Globus pallidus (tissue), 1 donor: Measurements from ENCODE around the gene IRAK3.

ENCODE experiments used
- DNase-seq: peaks from one replicate; pipeline ENCODE4 v3.0.0-alpha.2; 2015; ENCODE audit warnings: low spot score

Gene IRAK3, protein sequence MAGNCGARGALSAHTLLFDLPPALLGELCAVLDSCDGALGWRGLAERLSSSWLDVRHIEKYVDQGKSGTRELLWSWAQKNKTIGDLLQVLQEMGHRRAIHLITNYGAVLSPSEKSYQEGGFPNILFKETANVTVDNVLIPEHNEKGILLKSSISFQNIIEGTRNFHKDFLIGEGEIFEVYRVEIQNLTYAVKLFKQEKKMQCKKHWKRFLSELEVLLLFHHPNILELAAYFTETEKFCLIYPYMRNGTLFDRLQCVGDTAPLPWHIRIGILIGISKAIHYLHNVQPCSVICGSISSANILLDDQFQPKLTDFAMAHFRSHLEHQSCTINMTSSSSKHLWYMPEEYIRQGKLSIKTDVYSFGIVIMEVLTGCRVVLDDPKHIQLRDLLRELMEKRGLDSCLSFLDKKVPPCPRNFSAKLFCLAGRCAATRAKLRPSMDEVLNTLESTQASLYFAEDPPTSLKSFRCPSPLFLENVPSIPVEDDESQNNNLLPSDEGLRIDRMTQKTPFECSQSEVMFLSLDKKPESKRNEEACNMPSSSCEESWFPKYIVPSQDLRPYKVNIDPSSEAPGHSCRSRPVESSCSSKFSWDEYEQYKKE

DNA sequence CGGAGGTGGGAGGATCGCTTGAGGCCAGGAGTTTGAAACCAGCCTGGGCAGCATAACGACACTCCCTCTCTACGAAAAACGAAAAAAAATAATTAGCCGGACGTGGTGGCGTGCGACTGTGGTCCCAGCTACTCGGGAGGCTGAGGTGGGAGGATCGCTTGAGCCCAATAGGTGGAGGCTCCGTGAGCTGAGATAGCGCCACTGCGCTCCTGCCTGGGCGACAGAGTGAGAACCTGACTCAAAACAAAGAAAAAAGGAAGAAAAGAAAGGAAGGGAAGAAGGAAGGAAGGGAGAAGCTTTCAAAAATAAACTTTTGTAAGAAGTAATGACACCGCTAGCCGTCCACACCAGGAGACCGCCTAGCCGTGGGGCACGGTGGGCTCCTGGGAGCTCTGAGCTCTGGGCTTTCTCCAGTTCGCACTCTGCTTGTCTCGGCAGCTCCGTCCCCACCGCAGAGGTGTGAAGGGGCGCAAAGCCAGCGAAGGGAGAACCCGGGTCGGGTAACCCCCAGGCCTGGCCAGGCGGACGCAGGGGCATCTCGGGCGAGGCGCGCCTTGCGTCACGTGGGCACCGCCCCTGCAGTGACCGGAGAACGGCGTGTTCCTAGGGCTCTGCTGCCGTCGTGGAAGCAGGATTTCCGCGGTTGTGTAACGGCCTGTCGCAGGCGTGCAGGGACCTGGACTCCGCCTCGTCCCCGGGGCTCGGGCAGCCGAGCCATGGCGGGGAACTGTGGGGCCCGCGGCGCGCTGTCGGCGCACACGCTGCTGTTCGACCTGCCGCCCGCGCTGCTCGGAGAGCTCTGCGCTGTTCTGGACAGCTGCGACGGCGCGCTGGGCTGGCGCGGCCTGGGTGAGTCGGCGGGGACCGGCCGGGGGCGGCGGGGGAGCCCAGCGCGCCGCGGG, at the start of gene IRAK3:
Gene IRAK3, plus strand, starts transcription at position 631 of the 902 bp plus-strand sequence. Its CDS starts 86 bp downstream, at position 717.
- DNase-seq, result peak; percentile 24

DNA sequence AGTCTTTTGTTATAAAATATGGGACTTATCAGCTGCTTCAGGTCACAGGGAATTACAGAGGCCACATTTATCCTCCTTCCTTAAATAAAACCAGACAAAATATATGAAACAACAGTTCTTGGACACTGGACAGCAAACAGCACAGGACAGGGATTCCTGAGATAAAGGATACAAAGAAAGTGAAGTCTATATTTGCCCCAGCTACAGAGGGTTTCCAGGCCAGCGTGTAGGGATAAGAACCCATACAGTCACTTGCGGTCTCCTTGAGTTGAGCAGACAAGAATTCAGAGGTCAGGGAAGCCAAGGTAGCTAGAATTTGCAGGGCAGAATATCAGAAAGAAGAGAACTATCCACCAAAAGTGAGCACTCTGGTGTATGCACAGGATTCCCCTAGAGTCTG, 49.7 kb upstream of the IRAK3 start:
- DNase-seq, result no peak

DNA sequence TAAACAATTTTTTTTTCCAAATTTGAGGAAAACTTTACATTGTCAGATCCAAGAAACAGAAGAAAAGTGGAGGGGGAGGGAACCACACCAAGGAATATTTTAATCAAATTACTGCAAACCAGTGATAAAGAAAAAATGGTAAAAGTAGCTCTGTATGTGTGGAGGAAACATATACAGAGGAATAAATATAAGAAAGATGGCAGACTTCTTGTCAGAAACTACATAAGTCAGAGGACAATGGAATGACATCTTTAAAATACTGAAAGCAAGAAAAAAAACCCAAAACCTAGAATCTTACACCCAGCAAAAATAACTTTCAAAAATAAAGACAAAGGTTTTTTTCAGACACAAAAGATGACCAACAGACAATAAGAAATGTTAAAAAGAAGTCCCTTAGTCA, 48.3 kb upstream of the IRAK3 start:
- no peak for DNase-seq

DNA sequence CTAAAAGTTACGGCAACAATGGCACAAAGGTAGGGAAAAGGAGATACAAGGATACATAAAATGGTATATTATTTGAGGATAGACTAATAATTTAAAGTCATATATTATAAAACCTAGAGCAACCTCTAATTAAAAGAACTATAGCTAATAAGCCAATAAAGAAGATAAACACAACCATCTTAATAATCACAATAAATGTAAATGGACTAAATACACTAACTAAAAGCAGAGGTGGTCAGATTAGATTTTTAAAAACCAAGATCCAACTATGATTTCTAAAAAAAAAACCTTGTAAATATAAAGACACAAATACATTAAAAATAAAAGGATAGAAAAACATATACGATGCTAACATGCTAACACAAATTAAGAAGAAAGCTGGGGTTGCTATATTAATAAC, 47.7 kb upstream of the IRAK3 start:
- DNase-seq, result no peak

DNA sequence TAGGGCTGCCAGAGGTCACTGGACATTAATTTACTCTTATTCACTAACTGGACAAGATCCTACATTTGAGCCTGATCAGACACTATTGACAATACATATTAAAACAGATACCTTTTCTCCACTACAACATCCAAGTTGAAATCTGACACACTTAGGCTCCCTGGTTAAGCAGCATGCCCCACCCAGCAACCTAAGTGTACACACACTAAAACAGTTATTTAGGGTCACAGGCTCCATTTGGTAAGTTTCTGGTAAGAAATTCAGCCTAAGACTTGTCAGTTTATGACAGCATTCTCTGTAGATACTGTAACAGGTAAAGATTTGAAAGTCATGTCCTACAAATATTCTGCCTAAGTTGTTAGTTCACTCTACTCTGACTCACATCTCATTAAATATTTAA, 46.2 kb upstream of the IRAK3 start:
- no peak for DNase-seq

DNA sequence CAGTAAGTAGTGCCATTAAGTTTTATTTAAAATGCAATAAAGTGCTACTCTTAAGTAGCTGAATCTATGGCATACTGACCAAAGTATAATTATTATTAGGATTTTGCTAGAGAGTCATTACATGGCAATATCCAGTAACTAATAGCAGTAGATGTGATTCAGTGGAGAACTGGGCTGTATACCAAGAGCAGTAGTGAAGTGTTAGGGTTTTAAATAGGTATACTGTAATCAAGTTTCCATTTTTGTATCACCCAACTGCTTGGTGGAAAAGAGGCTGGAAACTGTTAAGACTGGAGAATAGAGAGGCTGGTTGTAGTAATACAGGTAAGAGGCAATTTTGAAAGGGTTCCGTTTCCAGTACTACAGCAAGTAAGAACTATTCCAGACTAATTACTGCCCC, 45.1 kb upstream of the IRAK3 start:
- DNase-seq, result no peak

DNA sequence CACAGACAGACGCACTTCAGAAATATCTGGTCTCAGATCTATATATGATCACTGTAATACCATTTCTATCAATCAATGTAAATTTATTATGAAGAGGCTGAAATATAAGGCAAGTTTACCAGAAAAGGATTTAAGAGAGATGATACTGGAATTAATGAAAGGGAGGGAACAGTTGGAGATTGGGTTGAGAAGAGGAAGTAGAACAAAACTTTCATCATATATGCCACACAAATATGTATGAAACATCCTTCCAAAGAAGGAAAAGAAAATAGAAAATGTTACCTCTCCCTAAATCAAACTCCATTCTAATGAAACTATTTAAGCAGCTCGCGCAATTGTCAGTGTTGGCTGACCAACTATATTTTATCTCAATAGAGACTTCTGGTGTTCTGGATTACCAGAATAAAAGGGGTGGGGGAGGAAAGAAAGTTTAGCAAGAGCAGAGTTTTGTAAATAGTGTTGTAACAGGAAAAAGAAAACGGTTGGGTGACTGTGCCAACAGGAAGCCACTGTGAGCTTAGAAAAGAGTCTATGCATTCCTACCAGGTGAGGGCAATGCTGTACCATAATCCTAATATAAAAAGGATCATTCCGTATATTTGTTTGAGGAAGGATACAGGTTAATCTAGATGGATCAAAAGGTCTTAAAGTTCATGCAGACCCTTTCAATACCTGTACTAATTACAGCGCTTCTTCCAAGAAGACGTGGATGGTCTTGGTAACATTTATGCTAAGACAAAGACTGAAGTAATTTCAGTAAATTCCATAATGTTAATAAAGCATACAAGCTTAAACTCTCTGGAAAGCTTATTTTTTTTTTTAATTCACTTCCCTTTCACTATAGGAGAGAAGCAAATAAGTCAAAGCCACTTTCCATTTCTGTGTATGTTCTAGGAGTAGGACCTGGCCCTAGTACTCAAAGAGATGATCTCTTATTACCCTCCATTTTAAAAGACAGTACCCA, 43.9 kb upstream of the IRAK3 start:
- no peak for DNase-seq

DNA sequence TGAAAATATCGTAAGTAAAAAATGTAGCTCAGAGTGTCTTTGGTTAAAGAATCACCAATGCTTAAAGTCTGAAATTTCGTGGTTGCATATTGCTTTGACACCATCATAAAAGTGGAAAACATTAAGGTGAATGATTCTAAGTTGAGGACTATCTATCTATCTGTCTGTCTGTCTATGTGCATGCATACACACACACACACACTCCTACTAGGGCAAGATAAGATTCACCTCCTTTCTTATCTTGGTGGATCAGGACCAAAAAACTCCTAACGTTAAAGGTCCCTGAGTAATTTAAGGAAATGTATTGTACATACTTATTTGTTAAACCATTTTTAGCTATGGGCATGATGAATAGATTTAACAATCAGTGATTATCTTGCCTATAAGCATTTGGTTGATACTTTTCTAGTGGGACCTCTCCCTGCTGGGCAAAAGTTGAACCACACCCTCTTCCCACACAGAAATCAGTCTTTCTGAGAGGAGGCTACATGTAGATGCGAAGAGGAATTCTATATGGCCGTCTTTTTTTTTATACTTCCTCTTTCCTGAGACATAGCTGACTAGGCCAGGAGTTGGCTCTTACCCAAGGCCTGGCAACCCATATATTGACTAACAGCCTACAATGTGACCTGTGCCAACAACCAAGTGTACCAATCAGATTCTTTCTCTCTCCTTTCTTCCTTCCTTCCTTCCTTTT, 39.2 kb upstream of the IRAK3 start:
- DNase-seq, result no peak

DNA sequence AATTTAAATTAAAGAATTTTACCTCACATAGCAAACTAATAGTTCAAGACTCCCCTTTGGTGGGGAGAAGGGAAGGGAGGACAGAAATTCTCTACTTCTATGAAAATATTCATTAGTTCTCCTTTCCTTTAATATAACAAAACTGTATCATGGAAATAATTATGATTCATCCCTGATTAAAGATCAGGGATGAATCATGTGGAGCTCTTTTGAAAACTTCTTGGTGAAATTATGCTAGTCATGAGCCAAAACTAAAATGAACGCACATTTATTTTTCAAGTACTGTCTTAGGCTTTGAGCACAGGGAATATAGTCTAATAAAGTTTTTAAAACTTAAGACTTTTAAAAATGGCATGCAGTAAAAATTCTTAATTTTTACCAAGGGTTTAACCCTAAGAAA, 36.3 kb upstream of the IRAK3 start:
- no peak for DNase-seq

DNA sequence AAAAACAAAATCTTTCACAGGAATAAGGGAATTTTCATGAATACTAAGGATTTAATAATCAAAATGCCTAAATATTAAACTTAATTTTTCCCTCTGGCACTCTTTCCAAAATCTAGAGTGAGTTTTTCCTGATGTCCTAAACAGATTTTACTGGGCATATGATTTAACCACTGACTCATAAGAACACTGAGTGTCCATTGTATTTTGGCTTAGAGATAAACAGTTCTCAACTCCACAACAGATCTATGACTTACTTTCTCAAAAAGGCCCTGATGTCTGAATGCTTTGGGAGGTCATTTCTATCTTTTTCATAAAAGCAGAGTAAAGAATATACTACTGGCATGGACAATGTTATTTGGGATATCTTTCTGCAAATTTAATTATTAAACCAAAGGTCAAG, 34.2 kb upstream of the IRAK3 start:
- no peak for DNase-seq

DNA sequence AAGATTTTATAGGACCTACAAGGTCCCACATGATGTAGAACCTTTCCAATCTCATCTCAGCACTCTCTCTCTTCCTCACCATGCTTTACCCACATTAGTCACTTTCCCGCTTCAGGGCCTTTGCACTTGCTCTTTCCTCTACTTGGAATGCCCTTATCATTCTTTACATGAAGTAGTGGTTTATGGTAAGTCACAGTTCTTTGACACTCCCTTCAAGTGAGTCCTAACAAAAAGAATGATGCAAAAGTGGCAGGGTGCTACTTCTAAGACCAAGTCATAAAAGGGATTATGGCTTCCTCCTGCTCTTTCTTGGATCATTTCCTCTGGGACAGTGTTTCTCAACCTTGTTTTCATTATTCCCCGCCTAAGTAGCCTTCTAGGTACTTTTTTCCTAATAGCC, 32.4 kb upstream of the IRAK3 start:
- no peak for DNase-seq

DNA sequence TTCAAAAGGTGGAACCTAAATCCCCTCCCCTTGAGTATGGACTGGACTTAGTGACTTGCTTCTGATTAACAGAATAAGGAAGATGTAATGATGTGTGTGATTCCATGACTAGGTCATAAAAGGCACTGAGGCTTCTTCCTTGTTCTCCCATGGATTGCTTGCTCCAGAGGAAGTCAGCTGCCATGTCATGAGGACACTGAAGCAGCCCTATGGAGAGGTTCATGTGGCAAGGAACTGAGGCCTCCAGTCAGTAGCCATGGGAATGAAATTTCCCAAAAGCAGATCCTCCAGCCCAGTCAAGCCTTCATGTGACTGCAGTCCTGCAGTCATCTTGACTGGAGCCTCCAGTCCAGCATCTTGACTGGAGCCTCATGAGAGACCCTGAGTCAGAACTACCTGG, 29.9 kb upstream of the IRAK3 start:
- DNase-seq, result no peak

DNA sequence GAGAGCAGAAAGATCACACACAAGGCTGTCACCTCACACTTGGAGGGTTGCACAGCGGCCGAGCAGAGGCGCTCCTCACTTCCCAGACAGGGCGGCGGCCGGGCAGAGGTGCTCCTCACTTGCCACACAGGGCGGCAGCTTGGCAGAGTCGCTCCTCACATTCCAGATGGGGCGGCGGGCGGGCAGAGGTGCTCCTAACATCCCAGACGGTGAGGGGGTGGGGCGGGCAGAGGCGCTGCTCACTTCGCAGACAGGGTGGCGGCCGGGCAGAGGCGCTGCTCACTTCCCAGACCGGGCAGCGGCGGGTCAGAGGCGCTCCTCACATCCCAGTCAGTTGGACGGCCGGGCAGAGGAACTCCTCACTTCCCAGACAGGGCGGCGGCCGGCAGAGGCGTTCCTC, 28.3 kb upstream of the IRAK3 start:
- DNase-seq, result no peak

DNA sequence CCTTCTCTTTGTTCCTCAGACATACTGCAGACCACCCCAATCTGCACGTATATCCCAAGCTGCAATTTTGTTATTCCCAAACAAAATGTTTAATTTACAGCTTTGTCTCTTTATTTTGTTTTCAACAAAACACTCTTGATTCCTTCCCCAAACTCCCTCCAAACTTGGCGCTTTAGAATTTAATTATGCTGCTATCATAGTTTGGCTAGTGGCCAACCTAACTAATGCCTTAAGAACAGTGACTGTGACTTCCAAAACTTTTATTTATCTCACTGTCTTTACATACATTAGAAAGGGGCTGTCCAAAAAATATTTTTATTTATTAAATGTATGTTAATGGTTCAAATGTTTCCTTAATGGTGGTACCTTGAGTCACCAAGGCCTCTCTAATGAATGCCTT, 26.3 kb upstream of the IRAK3 start:
- DNase-seq, result no peak

DNA sequence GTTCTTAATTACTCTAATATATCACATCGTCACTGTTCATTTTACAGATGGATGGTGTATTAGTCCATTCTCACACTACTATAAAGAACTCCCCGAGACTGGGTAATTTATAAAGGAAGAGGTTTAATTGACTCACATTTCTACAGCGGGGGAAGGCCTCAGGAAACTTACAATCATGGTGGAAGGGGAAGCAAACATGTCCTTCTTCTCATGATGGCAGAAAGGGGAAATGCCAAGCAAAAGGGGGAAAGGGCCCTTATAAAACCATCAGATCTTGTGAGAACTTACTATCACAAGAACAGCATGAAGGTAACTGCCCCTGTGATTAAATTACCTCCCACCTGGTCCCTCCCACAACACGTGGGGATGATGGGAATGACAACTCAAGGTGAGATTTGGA, 25.7 kb upstream of the IRAK3 start:
- DNase-seq, result no peak

DNA sequence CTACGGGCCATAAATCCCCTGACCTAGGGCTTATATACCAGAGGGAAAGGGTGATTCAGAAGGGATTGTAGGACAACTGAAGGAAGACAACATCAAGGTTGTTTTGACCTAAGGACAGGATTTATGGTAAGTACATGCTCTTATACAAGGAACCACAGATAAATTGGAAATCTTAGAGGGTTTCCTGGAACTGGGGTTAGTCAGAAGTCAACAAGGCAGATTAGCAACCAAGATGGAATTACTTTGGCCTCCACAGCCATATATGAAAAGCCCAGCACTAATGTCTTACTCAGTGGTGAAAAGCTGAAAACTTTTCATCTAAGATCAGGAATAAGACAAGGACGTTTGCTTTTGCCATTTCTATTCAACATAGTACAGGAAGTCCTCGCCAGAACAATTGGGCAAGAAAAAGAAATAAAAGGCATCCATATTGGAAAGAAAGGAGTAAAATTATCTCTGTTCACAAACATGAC, 24.6 kb upstream of the IRAK3 start:
- DNase-seq, result no peak

DNA sequence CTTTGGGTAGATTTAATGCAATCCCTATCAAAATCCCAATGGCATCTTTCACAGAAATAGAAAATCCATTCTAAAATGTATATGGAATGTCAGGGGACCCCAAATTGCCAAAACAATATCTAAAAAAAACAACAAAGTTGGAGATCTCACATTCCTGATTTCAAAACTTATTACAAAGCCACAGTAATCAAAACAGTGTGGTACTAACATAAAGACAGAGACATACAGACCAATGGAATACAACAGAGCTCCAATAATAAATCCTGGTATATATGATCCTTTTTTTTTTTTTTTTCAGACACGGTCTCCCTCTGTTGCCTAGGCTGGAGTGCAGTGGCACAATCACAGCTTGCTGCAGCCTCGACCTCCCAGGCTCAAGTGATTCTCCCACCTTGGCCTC, 23.9 kb upstream of the IRAK3 start:
- no peak for DNase-seq

DNA sequence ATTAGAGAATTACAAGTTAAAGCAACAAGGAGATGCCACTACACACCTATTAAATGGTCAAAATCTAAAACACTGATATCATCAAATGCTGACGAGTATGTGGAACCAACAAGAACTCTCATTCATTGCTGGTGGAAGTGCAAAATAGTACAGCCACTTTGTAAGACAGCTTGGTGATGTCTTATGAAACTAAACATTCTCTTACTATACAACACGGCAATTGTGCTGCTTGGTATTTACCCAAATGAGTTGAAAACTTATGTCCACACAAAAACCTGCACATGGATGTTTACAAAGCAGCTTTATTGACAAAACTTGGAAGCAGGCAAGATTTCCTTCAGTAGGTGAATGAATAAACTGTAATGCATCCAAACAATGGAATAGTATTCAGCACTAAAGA, 22.5 kb upstream of the IRAK3 start:
- no peak for DNase-seq

DNA sequence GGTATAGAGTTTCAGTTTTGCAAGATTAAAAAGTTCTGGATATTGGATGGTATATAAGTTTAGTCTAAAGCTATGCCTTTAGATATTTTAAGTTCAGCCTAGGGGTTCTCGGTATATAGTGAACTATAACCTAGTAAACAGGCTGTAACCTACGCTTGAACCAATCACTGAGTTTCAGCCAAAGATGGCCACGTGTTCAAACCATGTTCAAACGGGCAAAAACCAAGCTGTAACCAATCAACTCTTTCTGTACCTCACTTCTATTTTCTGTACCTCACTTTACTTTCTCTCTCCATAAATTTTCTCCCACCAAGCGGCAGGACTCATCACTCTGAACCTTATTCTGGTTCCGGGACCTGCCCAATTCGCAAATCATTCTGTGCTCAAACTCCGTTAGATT, 20.6 kb upstream of the IRAK3 start:
- no peak for DNase-seq

DNA sequence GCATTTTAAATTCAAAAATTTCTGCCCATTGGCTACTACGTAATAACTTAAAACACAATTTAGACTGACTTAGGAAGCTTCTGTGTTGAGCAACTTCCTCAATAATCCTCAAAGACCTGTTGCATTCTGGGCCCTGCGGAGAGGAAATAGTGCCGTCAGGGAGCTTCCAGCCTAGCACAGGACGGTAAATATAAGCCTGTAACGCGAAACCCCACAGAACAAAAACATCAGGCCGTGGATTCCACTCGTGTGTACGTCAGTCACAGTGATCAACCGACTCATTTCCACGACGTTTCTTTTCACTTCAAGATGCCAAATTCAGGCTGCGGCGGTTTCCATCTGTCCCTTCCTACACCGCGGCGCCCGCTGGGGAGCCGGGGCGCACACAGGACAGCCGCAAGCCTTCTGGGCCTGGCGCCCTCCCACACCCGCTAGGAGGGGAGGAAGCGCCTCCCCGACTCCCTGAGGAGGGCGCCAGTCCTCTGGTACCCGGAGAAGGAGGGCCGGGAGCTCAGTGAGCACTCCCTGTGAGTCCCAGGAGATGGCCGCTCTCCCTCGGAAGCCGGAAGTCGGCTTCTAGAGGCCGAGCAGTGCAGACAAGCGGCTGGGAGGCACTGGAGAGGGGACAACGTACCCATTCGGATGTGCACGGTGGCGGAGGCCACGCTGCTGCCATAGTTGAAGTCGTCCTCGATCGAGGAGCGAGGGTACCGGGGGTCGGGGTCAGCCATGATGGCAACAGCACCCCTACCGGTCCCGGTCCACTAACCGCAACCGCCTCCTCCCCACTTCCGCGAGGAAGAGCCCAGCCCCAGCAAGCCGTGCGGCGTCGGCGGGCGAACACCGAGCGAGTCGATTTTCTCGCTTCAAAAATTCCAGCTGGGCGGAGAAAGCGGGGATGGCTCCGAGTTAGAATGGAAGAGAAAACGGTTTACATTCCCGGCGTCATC, 19.5 kb upstream of the IRAK3 start, which contains the start of gene TMBIM4:
Gene TMBIM4, minus strand, starts transcription at position 776 of the 950 bp plus-strand sequence. Its CDS starts 45 bp downstream, at position 731.
- peak; percentile 88 for DNase-seq
